GM23338 (cell line): Measurements from ENCODE around the gene MAPK4. TPM values are rescaled to one million over a fixed set of nuclear protein-coding genes. Genes with fewer than 3 reads are reported as not detected.

Experiments
- ATAC-seq: fragments of 200-7000 bp; cut with Tn5 transposase; 3 replicates; pipeline ENCODE4 v1.9.1; 2020
- DNase-seq: peaks from one replicate; pipeline ENCODE4 v3.0.0-alpha.2; 2015; ENCODE audit warnings: low spot score
- H2AFZ ChIP-seq: fragments of 200-600 bp; sonication (generic); 2 replicates; pipeline ENCODE4 v1.8.0; 2016; ENCODE audit warnings: antibody characterized with exemption, mild to moderate bottlenecking, moderate library complexity
- H3F3A ChIP-seq: fragments of 200-600 bp; sonication (generic); replicated peaks from 2 replicates; pipeline ENCODE4 v1.8.0; 2017; ENCODE audit warnings: antibody characterized with exemption, mixed run types, low read depth
- H3K27ac ChIP-seq: fragments of 200-600 bp; sonication (generic); 2 replicates; pipeline ENCODE4 v1.6.1; 2016; ENCODE audit warnings: low read depth
- H3K27me3 ChIP-seq: fragments of 200-600 bp; sonication (generic); 2 replicates; pipeline ENCODE4 v1.8.0; 2016; ENCODE audit warnings: mild to moderate bottlenecking, mixed run types, moderate library complexity; ENCODE audit not compliant: insufficient read depth
- H3K36me3 ChIP-seq: fragments of 200-600 bp; sonication (generic); 2 replicates; pipeline ENCODE4 v1.8.0; 2016; ENCODE audit warnings: mild to moderate bottlenecking; ENCODE audit not compliant: insufficient read depth
- H3K4me1 ChIP-seq: fragments of 200-600 bp; sonication (generic); 2 replicates; pipeline ENCODE4 v1.8.0; 2016; ENCODE audit warnings: mild to moderate bottlenecking, moderate library complexity; ENCODE audit not compliant: insufficient read depth
- H3K4me2 ChIP-seq: fragments of 200-600 bp; sonication (generic); 2 replicates; pipeline ENCODE4 v1.7.1; 2017; ENCODE audit warnings: mixed run types
- H3K4me3 ChIP-seq: fragments of 200-600 bp; sonication (generic); 2 replicates; pipeline ENCODE4 v1.6.1; 2016; ENCODE audit warnings: mixed run types
- H3K79me2 ChIP-seq: fragments of 200-600 bp; sonication (generic); replicated peaks from 2 replicates; pipeline ENCODE4 v1.8.0; 2017; ENCODE audit warnings: mild to moderate bottlenecking; ENCODE audit not compliant: insufficient read depth
- H3K9me2 ChIP-seq: fragments of 200-600 bp; sonication (generic); 2 replicates; pipeline ENCODE4 v1.8.0; 2017; ENCODE audit not compliant: insufficient read depth
- H4K20me1 ChIP-seq: fragments of 200-600 bp; sonication (generic); replicated peaks from 2 replicates; pipeline ENCODE4 v1.8.0; 2017; ENCODE audit warnings: mild to moderate bottlenecking; ENCODE audit not compliant: insufficient read depth
- H3K27ac Mint-ChIP-seq: 2 replicates; pipeline ENCODE4 v1.8.0; 2020; ENCODE audit warnings: inconsistent platforms, mild to moderate bottlenecking, moderate library complexity, mixed read lengths
- H3K27me3 Mint-ChIP-seq: 3 replicates; pipeline ENCODE4 v1.8.0; 2022; ENCODE audit warnings: low read depth, mild to moderate bottlenecking, moderate library complexity, mixed read lengths, inconsistent platforms; ENCODE audit not compliant: insufficient read depth, poor library complexity
- H3K36me3 Mint-ChIP-seq: 3 replicates; pipeline ENCODE4 v1.8.0; 2021; ENCODE audit warnings: low read depth, mild to moderate bottlenecking, inconsistent platforms, moderate library complexity, mixed read lengths
- H3K4me1 Mint-ChIP-seq: 3 replicates; pipeline ENCODE4 v1.8.0; 2020; ENCODE audit warnings: mild to moderate bottlenecking, inconsistent platforms, mixed read lengths
- H3K4me3 Mint-ChIP-seq: 3 replicates; pipeline ENCODE4 v1.8.0; 2021; ENCODE audit warnings: moderate library complexity, mild to moderate bottlenecking, inconsistent platforms, mixed read lengths
- H3K9me3 Mint-ChIP-seq: 3 replicates; pipeline ENCODE4 v1.8.0; 2020; ENCODE audit warnings: moderate library complexity, mild to moderate bottlenecking, inconsistent platforms, mixed read lengths
- CREB1 ChIP-seq: fragments of 250-450 bp; sonication (Bioruptor Pico); IDR thresholded peaks from 2 replicates; pipeline ENCODE4 v1.5.0; 2020; ENCODE audit warnings: low read depth, mild to moderate bottlenecking, moderate library complexity
- CTCF ChIP-seq, 2 experiments: fragments of 200-600 bp in 1 of 2; sonication (generic) in 1 of 2; conservative IDR thresholded peaks; 2 replicates each; pipeline versions ENCODE4 v1.5.1 to v1.6.1; 2016 to 2017; ENCODE audit warnings: antibody characterized with exemption in 2 of 2, low read depth in 2 of 2, mild to moderate bottlenecking in 2 of 2, moderate library complexity in 1 of 2
- ETS1 ChIP-seq: IDR thresholded peaks from 2 replicates; pipeline ENCODE4 v1.6.1; 2016; ENCODE audit warnings: antibody characterized with exemption
- EZH2 ChIP-seq: fragments of 200-600 bp; sonication (generic); IDR thresholded peaks from one replicate; pipeline ENCODE4 v1.8.0; 2017; ENCODE audit warnings: antibody characterized with exemption, mild to moderate bottlenecking, low read depth; ENCODE audit not compliant: unreplicated experiment
- EZH2phosphoT487 ChIP-seq: fragments of 200-600 bp; sonication (generic); IDR thresholded peaks from one replicate; pipeline ENCODE4 v1.8.1; 2018; ENCODE audit warnings: antibody characterized with exemption; ENCODE audit not compliant: unreplicated experiment
- JUNB ChIP-seq: IDR thresholded peaks from one replicate; pipeline ENCODE4 v1.6.1; 2016; ENCODE audit warnings: antibody characterized with exemption; ENCODE audit not compliant: unreplicated experiment
- NANOG ChIP-seq: IDR thresholded peaks from 2 replicates; pipeline ENCODE4 v1.6.1; 2016; ENCODE audit warnings: antibody characterized with exemption, borderline replicate concordance
- POLR2AphosphoS5 ChIP-seq: IDR thresholded peaks from 2 replicates; pipeline ENCODE4 v1.6.1; 2016; ENCODE audit warnings: antibody characterized with exemption, low read depth
- REST ChIP-seq: IDR thresholded peaks from one replicate; pipeline ENCODE4 v1.6.1; 2018; ENCODE audit warnings: antibody characterized with exemption; ENCODE audit not compliant: unreplicated experiment
- STAT1 ChIP-seq: IDR thresholded peaks from one replicate; pipeline ENCODE4 v1.6.1; 2016; ENCODE audit warnings: antibody characterized with exemption; ENCODE audit not compliant: unreplicated experiment
- ZNF114 ChIP-seq: fragments of 250-450 bp; sonication (Bioruptor Pico); IDR thresholded peaks from 2 replicates; pipeline ENCODE4 v1.5.0; 2020; ENCODE audit warnings: mild to moderate bottlenecking, moderate library complexity
- ZNF331 ChIP-seq: fragments of 250-450 bp; sonication (Bioruptor Pico); IDR thresholded peaks from 2 replicates; pipeline ENCODE4 v1.5.0; 2020; ENCODE audit warnings: low read depth, mild to moderate bottlenecking, moderate library complexity
- ZNF462 ChIP-seq: fragments of 250-450 bp; sonication (Bioruptor Pico); IDR thresholded peaks from 2 replicates; pipeline ENCODE4 v1.5.0; 2020; ENCODE audit warnings: mild to moderate bottlenecking, moderate library complexity
- polyA plus RNA-seq: library from polyadenylated mRNA; unstranded; fragments of >200 nt; fragmentation: Nextera tagmentation; extraction: Ambion mirVana; gene quantifications from 2 replicates; pipeline ENCODE4 v1.2.1, GENCODE V29; 2016
- total RNA-seq: library from RNA; depleted of rRNA; stranded (reverse); fragments of >200 nt; shearing (Covaris generic); gene quantifications from 2 replicates; pipeline ENCODE4 v1.2.3, GENCODE V29; 2014

Gene MAPK4
- total and polyA plus RNA-seq, 2 experiments from 2014 or later: 1.3 to 4.4 TPM

- Histone ChIP-seq H3K27ac (no peak overlapping the region), H2AFZ (no peak overlapping the region), H3K4me1 (no peaks in the 10 kb centered on the region), H4K20me1 (no peaks in the 10 kb centered on the region), H3F3A (no peaks in the 10 kb centered on the region), H3K27me3 (no peaks in the 10 kb centered on the region), H3K4me2 (no peak overlapping the region), H3K36me3 (no peaks in the 10 kb centered on the region), H3K4me3 (no peak overlapping the region), H3K9me2 (peaks cover 4% of the 10 kb centered on the region; the same call in 1 of the 2 replicates), H3K79me2 (no peaks in the 10 kb centered on the region)
- H3K36me3 Mint-ChIP-seq: peaks cover 9% of the 10 kb centered on the region; the same call in 1 of the 3 replicates
- H3K4me3 Mint-ChIP-seq: no peak overlapping the region
- no peaks in the 10 kb centered on the region for H3K27me3 Mint-ChIP-seq
- TF ChIP-seq ZNF114 (CRISPR knock-in tag): no peak
- no peak for TF ChIP-seq ETS1
- TF ChIP-seq EZH2: no peak
- TF ChIP-seq CREB1 (CRISPR knock-in tag): no peak
- TF ChIP-seq ZNF331 (CRISPR knock-in tag): no peak
- TF ChIP-seq ZNF462 (CRISPR knock-in tag): no peak
- no peak for TF ChIP-seq JUNB
- TF ChIP-seq EZH2phosphoT487: no peak
- TF ChIP-seq STAT1: no peak
- TF ChIP-seq NANOG: no peak
- TF ChIP-seq CTCF (conservative IDR thresholded peaks at IDR 0.05; ENCODE audit: low read depth in 2 of 2): no peak
- no peak for TF ChIP-seq POLR2AphosphoS5
- no peak for TF ChIP-seq REST
- no peak overlapping the region for H3K27ac Mint-ChIP-seq
- DNase-seq: no peak
- H3K9me3 Mint-ChIP-seq: peaks cover 15% of the 10 kb centered on the region
- H3K4me1 Mint-ChIP-seq: no peaks in the 10 kb centered on the region
- no peak for ATAC-seq
These were observed 51.6 kb downstream of the MAPK4 start for GRCh38 chr18:50611529-50611941.
